ENCODE data around the gene TUBB1. TPM values are rescaled to one million over a fixed set of nuclear protein-coding genes. Genes with fewer than 3 reads are reported as not detected.

TUBB1 gene
- total RNA-seq, 1 donor from 2014 or later = not detected

GRCh38 chr20:58990651-58991445, 28.4 kb upstream of the TUBB1 start:
- ATAC-seq = no peak

GRCh38 chr20:58991715-58992114, 27.5 kb upstream of the TUBB1 start:
- no peak for ATAC-seq

DNA sequence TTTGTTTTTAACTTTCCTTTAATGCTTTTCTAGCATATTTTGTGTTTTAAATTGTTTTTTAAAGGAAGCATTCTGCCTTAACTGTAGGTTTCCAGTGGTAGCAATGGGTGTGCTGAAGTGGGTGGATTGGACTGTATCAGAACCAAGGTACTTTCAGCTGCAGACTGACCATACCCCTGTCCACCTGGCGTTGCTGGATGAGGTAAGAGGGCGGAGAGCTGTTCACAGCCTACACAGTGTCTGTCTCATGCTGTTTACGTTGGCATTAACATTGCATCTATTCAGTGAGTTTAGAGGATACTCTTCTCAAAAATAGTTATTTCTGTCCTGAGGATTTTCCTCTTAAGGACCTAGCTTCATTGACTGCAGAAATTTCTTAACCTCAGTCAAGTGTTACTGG, 26.3 kb upstream of the TUBB1 start:
- no peak for ATAC-seq

DNA sequence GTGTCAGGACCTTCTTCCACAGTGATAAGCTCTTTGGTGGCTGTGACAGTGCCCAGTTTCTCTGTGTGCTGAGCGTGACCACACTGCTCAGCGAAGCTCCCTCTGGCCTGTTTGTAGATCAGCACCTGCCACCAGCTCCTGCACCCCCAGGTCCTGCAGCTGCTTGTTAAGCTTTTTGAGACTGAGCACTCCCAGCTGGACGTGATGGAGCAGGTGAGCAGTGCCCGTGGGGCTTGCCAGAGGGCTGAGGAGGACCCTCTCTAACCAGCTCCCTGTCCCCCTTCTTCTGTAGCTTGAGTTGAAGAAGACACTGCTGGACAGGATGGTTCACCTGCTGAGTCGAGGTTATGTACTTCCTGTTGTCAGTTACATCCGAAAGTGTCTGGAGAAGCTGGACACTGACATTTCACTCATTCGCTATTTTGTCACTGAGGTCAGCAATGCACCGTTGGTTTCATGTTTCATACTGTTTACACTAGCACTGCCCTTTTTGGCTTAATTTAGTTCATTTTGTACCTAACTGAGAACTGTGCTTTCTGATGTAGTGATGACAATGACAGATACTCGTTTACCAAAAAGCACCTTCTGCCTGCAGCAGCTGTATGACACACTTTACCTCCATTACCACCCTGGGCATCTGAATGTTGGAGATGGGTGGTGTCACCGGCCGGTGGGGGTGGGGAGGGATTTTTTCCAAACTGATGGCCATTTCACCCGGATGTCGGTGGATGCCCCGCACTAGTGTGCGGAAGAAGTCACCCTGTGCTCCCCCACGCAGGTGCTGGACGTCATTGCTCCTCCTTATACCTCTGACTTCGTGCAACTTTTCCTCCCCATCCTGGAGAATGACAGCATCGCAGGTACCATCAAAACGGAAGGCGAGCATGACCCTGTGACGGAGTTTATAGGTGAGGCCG, 25.6 kb upstream of the TUBB1 start:
- no peak for ATAC-seq

DNA sequence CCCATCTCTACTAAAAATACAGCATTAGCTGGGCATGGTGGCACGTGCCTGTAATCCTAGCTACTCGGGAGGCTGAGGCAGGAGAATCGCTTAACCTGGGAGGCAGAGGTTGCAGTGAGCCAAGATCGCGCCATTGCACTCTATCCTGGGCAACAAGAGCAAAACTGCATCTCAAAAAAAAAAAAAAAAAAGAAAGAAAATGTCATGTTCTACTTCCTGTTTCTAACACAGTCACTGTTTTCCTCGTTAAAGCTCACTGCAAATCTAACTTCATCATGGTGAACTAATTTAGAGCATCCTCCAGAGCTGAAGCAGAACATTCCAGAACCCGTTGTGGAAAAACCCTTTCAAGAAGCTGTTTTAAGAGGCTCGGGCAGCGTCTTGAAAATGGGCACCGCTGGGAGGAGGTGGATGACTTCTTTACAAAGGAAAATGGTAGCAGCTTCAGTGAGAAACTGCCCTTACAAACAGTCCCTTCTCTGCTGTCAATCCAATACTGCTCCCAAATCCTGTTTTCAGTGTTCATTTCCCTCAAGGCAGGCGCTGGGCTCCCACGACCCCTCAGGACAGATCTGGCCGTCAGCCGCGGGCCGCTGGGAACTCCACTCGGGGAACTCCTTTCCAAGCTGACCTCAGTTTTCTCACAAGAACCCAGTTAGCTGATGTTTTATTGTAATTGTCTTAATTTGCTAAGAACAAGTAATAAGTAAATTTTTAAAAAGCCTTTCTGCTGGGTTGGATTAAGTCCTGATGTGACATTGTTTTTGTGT, 24.7 kb upstream of the TUBB1 start:
- no peak for ATAC-seq

DNA sequence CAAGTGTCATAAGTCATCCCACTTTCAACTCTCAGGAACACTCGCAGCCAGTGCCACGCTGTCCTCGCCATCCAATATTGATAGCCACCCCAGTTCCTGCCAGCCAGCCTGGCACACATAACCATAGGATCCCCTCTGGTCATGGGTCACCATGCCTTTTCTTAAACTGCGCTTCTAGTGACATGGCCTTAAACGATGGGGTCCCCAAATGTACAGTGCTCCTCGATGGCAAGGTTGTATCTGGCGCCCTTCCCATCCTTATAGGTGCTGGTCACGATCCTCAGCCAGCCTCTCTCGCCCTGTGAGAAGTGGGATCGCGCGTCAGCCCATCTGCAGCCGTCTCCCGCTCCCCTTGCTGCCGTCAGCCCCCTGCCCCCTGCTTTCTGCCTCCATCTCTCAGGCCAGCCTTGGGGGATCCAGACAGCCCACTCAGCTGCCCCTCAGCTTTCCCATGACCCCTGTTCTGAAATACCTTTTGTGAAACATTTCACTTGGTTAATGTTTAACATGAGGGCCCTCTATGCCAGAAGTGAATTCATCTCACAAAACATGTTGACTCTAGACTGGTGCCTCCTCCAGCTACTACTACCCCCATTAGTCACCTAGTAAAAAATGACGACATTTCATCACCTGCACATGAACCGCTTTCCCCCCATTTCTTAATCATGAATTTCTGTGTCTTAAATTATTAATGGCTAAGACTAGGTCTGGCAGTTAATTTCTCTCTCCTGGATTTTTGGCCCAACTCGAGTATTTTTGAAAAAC, 23.6 kb upstream of the TUBB1 start:
- ATAC-seq = no peak

- ATAC-seq = no peak
These were observed 23.0 kb upstream of the TUBB1 start for GRCh38 chr20:58996226-58996611.

DNA sequence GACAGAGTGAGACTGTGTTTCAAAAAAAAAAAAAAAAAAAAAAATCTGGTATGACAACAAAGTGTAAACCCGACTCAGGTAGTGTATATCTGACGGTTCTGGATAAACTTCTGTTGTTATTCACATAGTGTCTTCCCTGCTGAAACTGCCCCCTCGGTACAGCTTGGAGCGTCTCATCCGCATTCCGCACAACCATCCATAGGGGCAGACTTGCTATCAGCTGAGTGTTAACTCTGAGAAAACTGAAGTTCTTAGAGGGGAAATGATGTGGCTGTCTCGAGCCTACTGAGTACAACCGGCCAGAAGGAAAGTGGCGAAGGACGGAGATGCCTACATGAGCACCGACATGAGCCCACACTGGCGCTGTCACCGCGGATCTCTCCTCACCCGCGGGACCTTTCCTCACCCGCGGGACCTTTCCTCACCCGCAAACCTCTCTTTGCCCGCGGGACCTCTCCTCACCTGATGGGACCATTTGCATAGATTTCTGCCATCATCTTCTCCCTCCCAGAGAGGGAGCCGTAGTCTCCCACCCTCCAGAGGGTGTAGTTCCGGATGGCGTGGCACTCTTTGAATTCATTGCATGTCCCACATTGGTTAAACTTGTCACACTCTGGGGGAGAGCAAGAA, 22.0 kb upstream of the TUBB1 start:
- ATAC-seq = no peak

- ATAC-seq = no peak
These were observed 20.6 kb upstream of the TUBB1 start for GRCh38 chr20:58998656-58999055.

DNA sequence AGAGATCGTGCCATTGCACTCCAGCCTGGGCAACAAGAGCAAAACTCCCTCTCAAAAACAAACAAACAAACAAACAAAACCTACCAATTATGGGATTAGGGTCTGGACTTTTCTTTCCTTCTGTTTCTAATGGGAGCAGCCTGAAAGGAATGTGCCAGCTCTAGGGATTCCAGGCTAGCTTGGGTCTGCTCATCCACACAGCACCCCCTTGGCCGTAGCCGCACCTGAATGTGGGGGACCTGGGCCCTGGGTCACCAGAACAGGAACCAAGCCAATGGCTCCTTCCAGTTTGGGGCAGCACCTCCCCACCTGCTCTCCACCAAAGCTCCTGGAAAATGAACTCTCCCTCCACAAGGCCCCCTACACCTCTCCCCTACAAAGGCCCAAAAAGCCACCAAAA, 18.9 kb upstream of the TUBB1 start:
- no peak for ATAC-seq

GRCh38 chr20:59001068-59001448, 18.2 kb upstream of the TUBB1 start:
- ATAC-seq = no peak

- ATAC-seq = no peak
These were observed 17.6 kb upstream of the TUBB1 start for GRCh38 chr20:59001449-59002171.

DNA sequence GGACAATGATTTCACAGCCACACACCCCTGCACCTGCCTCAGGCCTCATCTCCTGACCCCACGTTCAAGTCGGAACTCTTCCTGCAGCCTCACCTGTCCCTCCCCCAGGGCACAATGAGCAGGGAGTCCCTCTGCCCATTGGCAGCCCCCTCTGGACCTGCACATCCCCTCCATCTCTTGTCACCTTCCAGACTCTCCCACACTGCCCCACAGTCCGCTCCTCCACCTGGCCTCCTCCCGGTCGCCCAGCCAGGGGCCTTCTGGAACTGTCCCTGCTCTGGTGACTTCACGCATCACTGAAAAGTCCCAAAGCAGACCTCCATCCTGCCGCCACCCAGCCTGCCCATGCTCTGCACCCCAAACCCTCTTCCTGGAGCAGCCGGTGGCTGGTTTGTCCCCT, 16.8 kb upstream of the TUBB1 start:
- ATAC-seq = no peak

DNA sequence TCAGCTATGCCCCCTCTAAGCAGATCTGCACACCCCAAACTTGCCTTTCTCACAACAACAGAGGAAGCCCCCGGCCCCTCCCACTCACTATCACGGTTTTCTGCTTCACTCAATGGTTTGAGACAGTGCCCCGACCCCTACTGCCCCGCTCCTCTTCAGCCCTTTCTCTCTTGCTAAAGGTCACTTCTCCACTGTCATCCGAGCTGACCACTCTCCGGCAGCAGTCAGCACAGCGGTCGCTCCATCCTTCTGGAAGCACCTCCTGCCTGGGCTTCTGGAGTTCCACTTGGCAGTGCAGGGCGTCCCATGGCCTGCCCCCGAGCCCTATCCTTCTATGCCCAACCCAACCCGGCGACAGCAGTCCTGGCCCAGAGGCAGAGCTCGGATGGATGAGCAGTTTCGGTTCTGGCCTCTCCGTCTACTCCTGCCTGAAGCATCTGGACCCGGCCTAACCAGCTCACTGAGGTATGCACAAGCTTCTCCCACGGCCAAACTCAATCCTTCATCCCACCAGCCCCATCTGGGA, 16.3 kb upstream of the TUBB1 start:
- no peak for ATAC-seq

GRCh38 chr20:59003836-59004492, 15.3 kb upstream of the TUBB1 start:
- no peak for ATAC-seq

DNA sequence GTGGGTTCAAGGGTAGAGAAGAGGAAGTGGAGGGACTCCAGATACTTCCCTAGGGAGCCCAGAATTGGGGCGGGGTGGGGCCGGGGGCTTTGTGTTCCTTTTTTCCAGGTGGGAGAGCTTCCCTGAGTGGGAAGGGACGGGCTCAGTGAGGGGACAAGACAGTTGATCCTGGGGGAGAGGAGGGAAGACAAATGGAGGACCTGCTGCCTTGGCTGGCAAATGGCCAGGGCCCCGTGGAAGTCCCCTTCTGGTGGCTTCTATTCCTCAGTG, 14.8 kb upstream of the TUBB1 start:
- ATAC-seq = no peak

DNA sequence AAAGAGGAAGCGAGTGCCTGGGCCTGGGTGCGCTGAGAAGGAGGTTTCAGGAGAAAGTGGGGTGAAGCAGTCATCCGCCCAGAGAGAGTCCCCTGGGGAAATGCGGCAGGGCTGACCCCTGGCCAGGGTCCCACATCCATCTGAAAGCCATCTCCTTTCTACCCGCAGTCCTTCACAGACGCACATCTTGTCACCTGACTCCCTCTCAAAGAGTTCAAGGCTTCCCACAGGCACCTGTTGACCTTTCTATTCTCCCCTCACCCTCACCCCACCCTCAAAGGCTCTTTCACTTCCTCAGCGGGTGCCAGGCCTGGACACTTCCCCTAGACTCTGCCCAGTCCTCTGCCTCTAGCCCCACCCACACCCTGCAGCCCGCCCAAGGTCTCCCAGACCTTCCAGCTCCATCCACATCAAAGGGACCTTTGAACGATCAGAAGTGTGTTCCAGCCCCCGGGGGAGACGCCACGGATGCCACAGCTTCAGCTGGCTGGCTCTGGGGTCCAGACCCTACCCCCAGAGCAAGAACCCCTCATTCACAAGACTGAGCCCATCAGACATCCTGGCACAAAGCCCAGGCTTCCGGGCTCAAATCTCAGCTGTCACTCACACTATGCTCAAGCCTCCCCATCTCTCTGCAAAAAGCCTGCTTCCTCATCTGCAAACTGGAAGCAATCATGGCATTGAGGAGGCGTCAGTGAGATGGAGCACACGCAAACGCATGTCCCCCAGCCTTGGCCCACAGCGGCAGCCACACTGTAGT, 14.3 kb upstream of the TUBB1 start:
- ATAC-seq = peak; percentile 49

GRCh38 chr20:59005523-59006166, 13.6 kb upstream of the TUBB1 start:
- ATAC-seq = no peak

- peak; percentile 2 for ATAC-seq
These were observed 12.9 kb upstream of the TUBB1 start for GRCh38 chr20:59006167-59006863.
